Colonic mucosa (tissue), 4 donors: ENCODE results near the gene B3GNT5. TPM values are rescaled to one million over a fixed set of nuclear protein-coding genes. Genes with fewer than 3 reads are reported as not detected.

ENCODE experiments used
- DNase-seq: peaks from one replicate; pipeline ENCODE4 v3.0.0-alpha.2; 2020
- H3K27ac ChIP-seq: fragments of 200-600 bp; one replicate; pipeline ENCODE4 v1.8.0; 2021
- H3K27me3 ChIP-seq: fragments of 200-600 bp; one replicate; pipeline ENCODE4 v1.8.0; 2021
- H3K36me3 ChIP-seq: fragments of 200-600 bp; one replicate; pipeline ENCODE4 v1.8.0; 2021
- H3K4me1 ChIP-seq: fragments of 200-600 bp; one replicate; pipeline ENCODE4 v1.8.0; 2021; ENCODE audit warnings: mild to moderate bottlenecking
- H3K4me3 ChIP-seq: fragments of 200-600 bp; one replicate; pipeline ENCODE4 v1.8.0; 2021
- H3K9ac ChIP-seq, 2 donors: one replicate each; pipeline ENCODE4 v1.7.0; 2013; ENCODE audit warnings: control low read depth in 2 of 2, low read depth in 2 of 2, low read length in 2 of 2
- H3K9me3 ChIP-seq: fragments of 200-600 bp; one replicate; pipeline ENCODE4 v1.8.0; 2021
- intact Hi-C: fragments of 100-400 bp; cut with DNase I; formaldehyde crosslinking; loops from one replicate; pipeline ENCODE4 v1.14.1; 2022
- total RNA-seq, 2 donors: library from RNA; stranded (reverse); fragmentation: NEBNext Ultra II Directional in 1 of 2; extraction: Animal tissue kit (Norgen Biotek cat#: 25700) in 1 of 2; gene quantifications; one replicate each; pipeline ENCODE4 v1.2.1, GENCODE V29; 2021
- TF ChIP-seq, protein P1 (sequence below): fragments of 200-600 bp; IDR thresholded peaks from one replicate; pipeline ENCODE4 v1.8.0; 2022; ENCODE audit warnings: antibody characterized with exemption, mild to moderate bottlenecking
- donor health status: healthy.
- donor health status: DM: no; HTN: no; CAD: no.
- donor health status: DM: no; HTN: no; CAD: no.

The B3GNT5 gene
- total RNA-seq, 2 donors from 2014 or later = 43.1 to 108 TPM

DNA sequence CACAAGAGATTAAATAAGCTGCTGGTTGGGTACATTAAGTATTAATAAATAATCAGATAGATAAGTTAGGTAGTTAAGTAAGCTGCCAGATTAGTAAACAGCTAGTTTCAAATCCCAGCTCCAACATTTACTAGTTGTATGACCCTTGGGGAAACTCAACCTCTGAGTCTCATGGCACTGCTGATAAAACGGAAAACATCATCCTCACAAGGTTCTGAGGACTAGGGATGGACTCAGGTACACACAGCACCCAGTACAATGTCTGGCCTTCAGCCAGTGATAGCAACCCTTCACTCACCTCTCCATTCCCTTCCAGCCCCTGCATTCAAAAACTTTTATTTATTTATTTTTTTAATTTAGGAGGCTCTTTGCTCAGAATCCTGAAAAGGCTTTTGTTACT, 32.3 kb downstream of the B3GNT5 start:
- Histone ChIP-seq H3K36me3 (no peaks in the 10 kb centered on the region), H3K4me3 (no peak overlapping the region), H3K9me3 (no peaks in the 10 kb centered on the region), H3K27ac (peak overlapping the region; percentile 72), H3K27me3 (no peaks in the 10 kb centered on the region), H3K4me1 (peaks cover 7% of the 10 kb centered on the region), H3K9ac (no peak overlapping the region)
- intact Hi-C loops = no loop called here
- no peak for DNase-seq
- TF ChIP-seq, protein P1, sequence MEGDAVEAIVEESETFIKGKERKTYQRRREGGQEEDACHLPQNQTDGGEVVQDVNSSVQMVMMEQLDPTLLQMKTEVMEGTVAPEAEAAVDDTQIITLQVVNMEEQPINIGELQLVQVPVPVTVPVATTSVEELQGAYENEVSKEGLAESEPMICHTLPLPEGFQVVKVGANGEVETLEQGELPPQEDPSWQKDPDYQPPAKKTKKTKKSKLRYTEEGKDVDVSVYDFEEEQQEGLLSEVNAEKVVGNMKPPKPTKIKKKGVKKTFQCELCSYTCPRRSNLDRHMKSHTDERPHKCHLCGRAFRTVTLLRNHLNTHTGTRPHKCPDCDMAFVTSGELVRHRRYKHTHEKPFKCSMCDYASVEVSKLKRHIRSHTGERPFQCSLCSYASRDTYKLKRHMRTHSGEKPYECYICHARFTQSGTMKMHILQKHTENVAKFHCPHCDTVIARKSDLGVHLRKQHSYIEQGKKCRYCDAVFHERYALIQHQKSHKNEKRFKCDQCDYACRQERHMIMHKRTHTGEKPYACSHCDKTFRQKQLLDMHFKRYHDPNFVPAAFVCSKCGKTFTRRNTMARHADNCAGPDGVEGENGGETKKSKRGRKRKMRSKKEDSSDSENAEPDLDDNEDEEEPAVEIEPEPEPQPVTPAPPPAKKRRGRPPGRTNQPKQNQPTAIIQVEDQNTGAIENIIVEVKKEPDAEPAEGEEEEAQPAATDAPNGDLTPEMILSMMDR = no peak

DNA sequence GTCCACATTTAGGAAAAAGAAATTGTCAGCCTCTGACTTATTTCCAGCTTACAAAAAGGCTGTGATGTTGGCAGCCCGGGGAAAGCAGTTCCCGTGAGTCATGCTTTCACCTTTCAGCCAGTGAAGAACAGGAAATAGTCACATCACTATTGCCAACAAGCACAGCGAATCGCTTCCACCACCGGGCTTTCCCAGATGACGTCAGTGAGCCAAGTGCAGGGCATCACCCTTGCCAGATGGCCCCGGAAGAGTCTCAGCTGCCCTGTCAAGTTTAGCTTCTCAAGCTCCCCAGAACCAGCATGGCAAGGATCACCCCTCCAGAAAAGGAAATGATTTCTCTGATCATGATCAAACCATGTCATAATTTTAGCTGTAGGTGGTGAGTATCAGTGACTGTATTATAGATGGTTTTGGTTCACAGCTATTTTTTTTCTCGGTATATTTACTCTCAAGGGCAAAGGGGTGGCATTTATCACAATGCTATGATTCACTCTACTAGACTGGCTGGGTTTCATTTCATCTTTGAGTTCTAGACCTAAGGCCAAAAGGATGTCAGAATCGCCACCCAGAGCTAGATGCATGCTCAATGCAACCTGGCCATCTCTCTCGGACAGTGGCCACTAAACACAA, 32.9 kb downstream of the B3GNT5 start:
- intact Hi-C loops = no loop called here
- peak; percentile 93 for DNase-seq
- TF ChIP-seq, protein P1 = no peak
- Histone ChIP-seq H3K9ac (peak overlapping the region in 1 of 2 donors; percentile 32), H3K27ac (peak overlapping the region; percentile 72), H3K9me3 (no peaks in the 10 kb centered on the region), H3K36me3 (no peaks in the 10 kb centered on the region), H3K4me1 (peaks cover 7% of the 10 kb centered on the region), H3K4me3 (no peak overlapping the region), H3K27me3 (no peaks in the 10 kb centered on the region)

DNA sequence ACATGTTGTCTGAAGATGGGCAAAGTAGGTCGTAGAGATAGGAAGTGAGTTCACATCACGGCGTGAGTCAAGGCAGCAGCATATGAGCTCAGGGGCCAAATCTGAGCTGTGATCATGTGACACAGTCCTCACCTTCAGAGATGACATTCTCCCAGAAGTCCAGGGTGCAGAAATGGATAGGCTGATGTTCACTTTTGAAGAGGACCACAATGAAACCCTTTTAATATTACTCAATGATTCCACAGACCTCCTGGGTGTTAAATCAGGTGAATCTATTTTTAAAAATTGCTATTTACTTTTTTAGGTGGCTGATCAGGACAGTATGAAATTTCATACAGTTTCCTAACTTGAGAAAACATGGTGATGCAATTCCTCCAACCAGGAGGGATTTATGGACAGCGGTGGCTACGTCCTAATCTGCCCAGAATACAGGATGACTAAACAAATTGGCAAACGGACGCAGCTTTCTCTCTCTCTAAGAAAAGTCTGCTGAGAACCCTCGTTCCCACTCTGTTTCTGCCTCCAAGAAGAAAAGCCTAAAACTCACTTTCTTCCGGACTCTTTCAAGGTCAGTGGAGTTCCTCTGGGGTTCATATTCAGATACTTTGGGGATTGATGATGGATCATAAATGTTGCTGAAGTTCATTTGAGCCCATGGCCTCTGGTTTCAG, 34.4 kb downstream of the B3GNT5 start:
- H3K9me3 ChIP-seq = no peaks in the 10 kb centered on the region
- TF ChIP-seq, protein P1 = no peak
- no peaks in the 10 kb centered on the region for H3K36me3 ChIP-seq
- H3K27ac ChIP-seq = peak overlapping the region; percentile 72
- H3K27me3 ChIP-seq = no peaks in the 10 kb centered on the region
- no peak for DNase-seq
- intact Hi-C loops = no loop called here
- H3K4me1 ChIP-seq = peaks cover 7% of the 10 kb centered on the region
- H3K4me3 ChIP-seq = no peak overlapping the region
- no peak overlapping the region for H3K9ac ChIP-seq

DNA sequence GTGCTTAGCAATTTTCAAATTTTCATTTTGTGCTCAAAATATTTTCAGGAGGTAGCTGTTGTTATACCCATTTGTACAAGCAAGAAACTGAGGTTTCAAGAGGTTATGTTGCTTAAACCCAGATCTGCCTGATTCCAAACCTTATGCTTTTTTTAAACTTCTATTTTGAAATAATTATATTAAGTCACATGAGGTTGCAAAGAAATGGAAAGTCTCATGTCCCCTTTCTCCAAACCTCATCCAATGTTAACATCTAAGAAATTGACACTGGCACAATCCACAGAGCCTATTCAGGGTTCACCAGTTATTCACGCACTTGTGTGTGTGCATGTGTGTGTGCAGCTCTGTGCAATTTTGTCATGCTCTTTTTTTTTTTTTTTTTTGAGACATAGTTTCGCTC, 35.1 kb downstream of the B3GNT5 start:
- H3K27ac ChIP-seq = no peak overlapping the region
- no peak overlapping the region for H3K9ac ChIP-seq
- intact Hi-C loops = no loop called here

DNA sequence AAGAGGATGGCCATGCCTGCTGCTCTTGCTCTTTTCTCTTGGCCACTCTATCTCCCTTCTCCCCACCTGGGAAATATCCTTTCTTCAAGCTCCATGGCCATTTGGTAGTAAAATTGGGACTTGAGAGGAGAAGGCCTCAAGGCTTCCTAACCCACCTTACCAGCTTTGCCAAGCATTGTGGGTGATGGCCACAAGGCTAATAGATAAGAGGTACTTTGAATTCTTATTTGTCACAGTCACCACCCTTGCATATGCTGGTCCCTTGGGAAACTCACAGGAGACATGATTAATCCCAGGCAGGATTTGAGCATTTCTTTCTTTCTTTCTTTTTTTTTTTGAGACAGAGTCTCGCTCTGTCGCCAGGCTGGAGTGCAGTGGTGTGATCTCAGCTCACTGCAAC, 37.2 kb downstream of the B3GNT5 start:
- H3K4me1 ChIP-seq = peaks cover 5% of the 10 kb centered on the region
- no peak overlapping the region for H3K27ac ChIP-seq
- intact Hi-C loops = no loop called here
- no peaks in the 10 kb centered on the region for H3K36me3 ChIP-seq
- no peak overlapping the region for H3K9ac ChIP-seq
- DNase-seq = no peak
- no peak overlapping the region for H3K4me3 ChIP-seq
- no peaks in the 10 kb centered on the region for H3K9me3 ChIP-seq
- TF ChIP-seq, protein P1 = no peak
- H3K27me3 ChIP-seq = no peaks in the 10 kb centered on the region

More for the DNA sequence above, 35.1 kb downstream of the B3GNT5 start:
- DNase-seq = no peak
- Histone ChIP-seq H3K4me3 (no peak overlapping the region), H3K36me3 (no peaks in the 10 kb centered on the region), H3K9me3 (no peaks in the 10 kb centered on the region), H3K27me3 (no peaks in the 10 kb centered on the region), H3K4me1 (peaks cover 7% of the 10 kb centered on the region)
- TF ChIP-seq, protein P1 = no peak
